Naive thymus-derived CD4-positive, alpha-beta T cell (primary cell): ENCODE results near the gene TBC1D3D. TPM values are rescaled to one million over a fixed set of nuclear protein-coding genes. Genes with fewer than 3 reads are reported as not detected.
"Not testable (repeated sequence)": the region's sequence is repeated elsewhere in the genome, so short reads cannot be mapped to it uniquely, and the experiment has no call there.

Experiments
- ATAC-seq: fragments of 150-1000 bp; cut with Tn5 transposase; 2 replicates; pipeline ENCODE4 v1.10.0; 2021; ENCODE audit warnings: mild to moderate bottlenecking, moderate library complexity
- CTCF ChIA-PET: fragments of 350-600 bp; sonication (Branson Sonifier 250); formaldehyde crosslinking; loops from one replicate; lab custom pipeline; 2021; ENCODE audit warnings: antibody characterized with exemption; lab: Charles Lee
- POLR2A ChIA-PET: fragments of 350-600 bp; sonication (Branson Sonifier 250); formaldehyde crosslinking; loops from one replicate; lab custom pipeline; 2021; ENCODE audit warnings: antibody characterized with exemption, inconsistent platforms; lab: Charles Lee
- DNase-seq, 9 donors: peaks; one replicate each; pipeline versions ENCODE4 v3.0.0 to v3.0.0-alpha.2; 2020 to 2022; ENCODE audit warnings: mixed read lengths in 1 of 9
- H3K27ac ChIP-seq: one replicate; pipeline ENCODE4 v1.7.0; 2013; ENCODE audit warnings: mild to moderate bottlenecking, low read depth, low read length, moderate library complexity
- H3K27me3 ChIP-seq, 2 donors: one replicate each; pipeline ENCODE4 v1.7.0; 2013; ENCODE audit warnings: low read length in 2 of 2, mild to moderate bottlenecking in 2 of 2, moderate library complexity in 2 of 2; ENCODE audit not compliant: control insufficient read depth in 2 of 2, insufficient read depth in 2 of 2
- H3K36me3 ChIP-seq, 3 experiments: 1 replicate in 2 of 3; 2 replicates in 1 of 3; pipeline ENCODE4 v1.7.0; 2013; ENCODE audit warnings: low read length in 3 of 3, mild to moderate bottlenecking in 3 of 3, moderate library complexity in 1 of 3; ENCODE audit not compliant: insufficient read depth in 3 of 3, control insufficient read depth in 2 of 3
- H3K4me1 ChIP-seq, 2 donors: one replicate each; pipeline ENCODE4 v1.7.0; 2013; ENCODE audit warnings: low read length in 2 of 2, mild to moderate bottlenecking in 2 of 2, moderate library complexity in 1 of 2; ENCODE audit not compliant: control insufficient read depth in 2 of 2, insufficient read depth in 2 of 2
- H3K4me3 ChIP-seq: 2 replicates; pipeline ENCODE4 v1.7.0; 2013; ENCODE audit warnings: mild to moderate bottlenecking, low read length
- H3K9me3 ChIP-seq, 3 experiments: 1 replicate in 2 of 3; 2 replicates in 1 of 3; pipeline ENCODE4 v1.7.0; 2013; ENCODE audit warnings: low read length in 3 of 3; ENCODE audit not compliant: control insufficient read depth in 2 of 3
- H3K27ac Mint-ChIP-seq, 9 donors: one replicate each; pipeline ENCODE4 v1.8.0; 2020 to 2022; ENCODE audit warnings: mixed read lengths in 9 of 9, mild to moderate bottlenecking in 8 of 9, moderate library complexity in 5 of 9, inconsistent platforms in 2 of 9
- H3K27me3 Mint-ChIP-seq, 5 donors: one replicate each; pipeline ENCODE4 v1.8.0; 2021 to 2022; ENCODE audit warnings: mixed read lengths in 5 of 5, mild to moderate bottlenecking in 1 of 5
- H3K36me3 Mint-ChIP-seq, 5 donors: one replicate each; pipeline ENCODE4 v1.8.0; 2020 to 2022; ENCODE audit warnings: mixed read lengths in 5 of 5, mild to moderate bottlenecking in 3 of 5, inconsistent platforms in 1 of 5
- H3K4me1 Mint-ChIP-seq, 7 donors: one replicate each; pipeline ENCODE4 v1.8.0; 2020 to 2022; ENCODE audit warnings: mixed read lengths in 7 of 7, mild to moderate bottlenecking in 3 of 7, inconsistent platforms in 1 of 7
- H3K4me3 Mint-ChIP-seq, 10 donors: one replicate each; pipeline ENCODE4 v1.8.0; 2020 to 2022; ENCODE audit warnings: mild to moderate bottlenecking in 10 of 10, mixed read lengths in 10 of 10, moderate library complexity in 6 of 10, inconsistent platforms in 2 of 10
- H3K9me3 Mint-ChIP-seq, 11 donors: one replicate each; pipeline ENCODE4 v1.8.0; 2020 to 2022; ENCODE audit warnings: mixed read lengths in 11 of 11, mild to moderate bottlenecking in 4 of 11, inconsistent platforms in 1 of 11, moderate library complexity in 1 of 11
- intact Hi-C, 2 donors: fragments of 100-400 bp; cut with micrococcal nuclease; formaldehyde crosslinking; loops; one replicate each; pipeline ENCODE4 v1.15.1; 2023
- polyA plus RNA-seq, 2 donors: library from polyadenylated mRNA; unstranded; fragments of 300-500 nt; fragmentation: Illumina TruSeq; gene quantifications; one replicate each; pipeline ENCODE4 v1.2.3, GENCODE V29; 2021
- total RNA-seq, 6 experiments: library from RNA in 5 of 6; stranded (reverse) in 5 of 6; gene quantifications; 1 replicate in 5 of 6; 2 replicates in 1 of 6; pipeline ENCODE4 v1.2.3 and lab custom pipeline; 2021 to 2026

TBC1D3D gene
- total RNA-seq (1 to 10 TPM in 4 of 5 experiments, not detected in 1; 1.2 to 2.0 (median 1.5) TPM), polyA plus RNA-seq (not detected), total RNA-seq (lab: John Stamatoyannopoulos, UW) (not detected)

- CTCF ChIA-PET, DNase-seq, H3K9me3 Mint-ChIP-seq: not testable (repeated sequence)
Measured at GRCh38 chr17:38003676-38004075, at the start of gene TBC1D3D. Gene TBC1D3D, plus strand, starts transcription at chr17:38003976. Its CDS starts 1,585 bp downstream, at chr17:38005561.

GRCh38 chr17:37988960-37989359 lies 14.8 kb upstream of the TBC1D3D start, which contains the start of gene TBC1D3L:
Gene TBC1D3L, minus strand, starts transcription at chr17:37989060. Its CDS starts 1,540 bp downstream, at chr17:37987520.
- H3K36me3 Mint-ChIP-seq, H3K4me1 ChIP-seq, H3K27ac Mint-ChIP-seq, H3K4me3 ChIP-seq, H3K4me3 Mint-ChIP-seq, CTCF ChIA-PET, DNase-seq, POLR2A ChIA-PET, intact Hi-C loops, H3K27me3 Mint-ChIP-seq, H3K27ac ChIP-seq, H3K4me1 Mint-ChIP-seq, H3K27me3 ChIP-seq, H3K9me3 Mint-ChIP-seq, H3K9me3 ChIP-seq, ATAC-seq, H3K36me3 ChIP-seq: not testable (repeated sequence)

More at GRCh38 chr17:38003676-38004075, at the start of gene TBC1D3D:
- H3K4me3 ChIP-seq, H3K4me1 Mint-ChIP-seq, H3K4me3 Mint-ChIP-seq, H3K27ac ChIP-seq, H3K9me3 ChIP-seq, H3K4me1 ChIP-seq, ATAC-seq, POLR2A ChIA-PET, H3K36me3 Mint-ChIP-seq, H3K36me3 ChIP-seq, intact Hi-C loops, H3K27ac Mint-ChIP-seq, H3K27me3 ChIP-seq, H3K27me3 Mint-ChIP-seq: not testable (repeated sequence)

Other genes with a start within 250 kb of the TBC1D3D start
- gene TBC1D3K, start 79.6 kb upstream of the TBC1D3D start, total RNA-seq = not detected
- gene TBC1D3K, start 79.6 kb upstream of the TBC1D3D start, polyA plus RNA-seq = not detected
- gene TBC1D3L, start 14.9 kb upstream of the TBC1D3D start, total RNA-seq = 10 to 100 TPM in 4 of 5 experiments, 1 to 10 TPM in 1; 1.1 to 39.1 (median 24.6) TPM
- gene TBC1D3L, start 14.9 kb upstream of the TBC1D3D start, polyA plus RNA-seq = 1 to 10 TPM in 1 of 2 donors, under 1 TPM in 1; 0.30 to 2.0 TPM
- not detected for gene TBC1D3C, start 64.7 kb downstream of the TBC1D3D start, total RNA-seq
- not detected for gene TBC1D3C, start 64.7 kb downstream of the TBC1D3D start, polyA plus RNA-seq
- under 1 TPM in 1 of 5 experiments, not detected in 4; 0.32 TPM for gene TBC1D3E, start 124.0 kb downstream of the TBC1D3D start, total RNA-seq
- gene TBC1D3E, start 124.0 kb downstream of the TBC1D3D start, polyA plus RNA-seq = not detected
- gene TBC1D3, start 188.6 kb downstream of the TBC1D3D start, total RNA-seq = 10 to 100 TPM in 1 of 5 experiments, not detected in 4; 11.0 TPM
- gene TBC1D3, start 188.6 kb downstream of the TBC1D3D start, polyA plus RNA-seq = not detected